Kasumi-1 (cell line): ENCODE measurements around the gene ESYT3.
"Not testable (repeated sequence)": the region's sequence is repeated elsewhere in the genome, so short reads cannot be mapped to it uniquely, and the experiment has no call there.

Experiments used
- DNase-seq, 2 experiments: peaks; one replicate each; lab custom pipeline; 2025; lab: John Stamatoyannopoulos, UW

ESYT3 gene

GRCh38 chr3:138492980-138493675, 58.7 kb downstream of the ESYT3 start:
- no peak for DNase-seq

DNA sequence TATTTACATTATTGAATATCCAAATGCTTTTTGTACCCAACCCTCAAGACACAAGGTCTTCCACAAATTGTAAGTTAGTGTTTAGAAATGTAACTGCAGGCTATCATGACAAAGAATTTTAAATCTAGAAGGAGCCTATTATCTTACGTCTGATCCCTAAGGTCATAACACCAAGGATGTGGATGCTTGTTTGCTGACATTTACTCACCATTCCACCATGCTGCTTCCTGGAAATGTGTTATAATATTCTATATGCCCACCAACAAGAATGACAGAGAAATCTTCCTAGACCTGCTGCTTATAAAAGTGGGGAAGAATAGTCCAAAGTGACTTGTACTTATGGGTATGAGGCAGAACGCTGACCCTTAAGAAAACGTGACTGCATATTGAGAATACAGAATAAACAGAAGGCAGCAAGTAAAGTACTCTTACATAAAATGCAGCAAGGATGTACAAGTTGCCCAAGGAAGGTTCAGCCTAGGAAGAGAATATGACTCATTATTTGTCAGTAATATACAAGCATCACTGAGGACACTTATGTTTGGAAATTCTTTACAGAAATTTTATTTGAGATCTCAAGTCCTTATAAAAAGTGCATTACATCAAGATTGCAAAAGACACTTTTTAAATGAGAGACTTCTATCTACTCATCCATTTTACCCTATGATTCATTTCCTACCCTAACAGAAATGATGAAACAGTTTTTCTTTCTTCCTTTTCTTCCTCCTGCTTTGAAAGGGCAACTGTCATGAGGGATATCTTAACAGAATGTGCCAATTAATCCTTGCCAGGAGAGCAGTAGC, 59.6 kb downstream of the ESYT3 start:
- DNase-seq: peak; percentile 30 to 53

DNA sequence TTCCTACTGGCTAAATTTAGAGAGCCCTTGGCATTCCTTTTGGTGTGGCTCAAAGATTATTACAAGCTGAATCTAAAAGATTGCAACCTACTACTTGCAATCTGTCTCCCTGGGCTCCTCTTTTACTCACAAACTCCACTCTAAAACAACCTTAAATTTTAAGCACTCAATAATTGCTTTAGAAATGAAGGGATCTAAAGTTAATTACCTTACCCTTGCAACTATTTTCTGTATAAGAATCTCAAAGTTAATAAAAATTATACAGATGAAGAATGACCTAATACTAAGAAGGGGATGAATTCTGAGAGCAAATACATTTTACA, 60.2 kb downstream of the ESYT3 start:
- no peak for DNase-seq

GRCh38 chr3:138495638-138496037, 61.2 kb downstream of the ESYT3 start:
- not testable (repeated sequence) for DNase-seq

DNA sequence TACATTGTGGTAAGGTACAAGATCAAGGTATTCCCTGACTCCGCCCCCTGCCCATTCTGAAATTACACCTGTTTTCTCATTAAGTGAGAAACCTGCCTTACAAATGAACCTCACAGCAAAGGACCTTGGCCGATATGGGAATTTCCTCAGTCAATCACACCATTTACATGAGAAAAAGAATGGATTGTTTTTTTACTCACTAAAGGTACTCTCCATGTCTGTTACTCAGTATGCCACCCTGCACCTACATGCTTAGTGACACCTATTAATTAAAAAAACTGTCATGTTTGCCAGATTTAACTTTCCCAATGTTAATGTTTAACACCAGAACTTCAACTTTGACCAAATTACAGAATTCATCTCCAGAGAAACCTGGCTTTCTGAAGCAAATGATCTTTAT, 62.0 kb downstream of the ESYT3 start:
- no peak for DNase-seq

- DNase-seq: no peak
Observed at GRCh38 chr3:138497021-138497420, 62.6 kb downstream of the ESYT3 start.

DNA sequence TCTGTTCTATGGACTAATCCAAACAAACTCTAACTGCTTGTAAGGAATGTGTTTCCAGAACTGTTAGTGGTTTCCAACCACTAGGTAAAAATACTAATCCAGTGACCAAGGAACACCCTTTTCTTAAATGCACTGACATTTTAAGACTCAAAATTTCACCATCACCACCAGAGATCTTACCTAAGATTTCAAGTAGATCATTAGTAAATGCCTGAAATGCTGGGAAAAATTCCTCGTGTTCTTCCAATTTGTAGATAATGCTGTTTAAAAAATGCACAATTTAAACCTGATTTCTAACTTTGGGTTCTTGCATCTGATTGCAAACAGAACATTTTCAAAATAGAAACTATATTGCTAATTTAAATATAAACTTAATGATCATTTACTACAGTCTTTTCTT, 63.4 kb downstream of the ESYT3 start:
- no peak for DNase-seq

GRCh38 chr3:138498991-138499390, 64.6 kb downstream of the ESYT3 start:
- no peak for DNase-seq

DNA sequence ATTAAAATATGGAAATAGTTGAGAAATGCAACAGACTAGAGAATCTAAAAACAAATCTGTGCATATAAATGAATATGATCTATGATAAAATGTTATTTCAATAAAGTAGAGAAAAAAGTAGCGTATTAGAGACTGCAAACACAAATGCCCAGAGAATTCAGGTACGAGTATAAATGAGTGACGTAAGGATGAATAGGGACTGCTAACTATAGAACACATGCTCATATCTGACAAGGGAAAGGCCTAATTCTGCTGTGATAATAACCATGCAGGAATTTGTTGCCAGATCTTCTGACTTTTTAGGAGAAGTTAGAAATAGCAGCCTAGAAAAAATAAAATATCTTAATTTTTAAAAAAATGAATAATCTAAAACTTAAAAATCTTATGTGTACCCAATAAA, 73.1 kb downstream of the ESYT3 start:
- DNase-seq: no peak

DNA sequence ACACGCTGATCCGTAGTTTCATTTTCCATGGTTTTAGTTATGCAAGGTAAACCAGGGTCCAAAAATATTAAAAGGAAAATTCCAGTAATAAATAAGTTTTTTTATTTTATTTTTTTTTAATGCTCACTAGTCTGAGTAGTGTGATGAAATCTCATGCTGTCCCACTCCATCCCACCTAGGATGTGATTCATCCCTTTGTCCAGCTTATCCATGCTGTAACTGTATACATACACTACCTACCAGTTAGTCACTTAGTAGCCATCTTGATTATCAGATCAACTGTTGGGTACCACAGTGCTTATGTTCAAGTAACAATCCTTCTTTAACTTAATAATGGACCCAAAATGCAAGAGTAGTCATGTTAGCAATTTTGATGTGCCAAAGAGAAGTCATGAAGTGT, 75.2 kb downstream of the ESYT3 start:
- no peak for DNase-seq

DNA sequence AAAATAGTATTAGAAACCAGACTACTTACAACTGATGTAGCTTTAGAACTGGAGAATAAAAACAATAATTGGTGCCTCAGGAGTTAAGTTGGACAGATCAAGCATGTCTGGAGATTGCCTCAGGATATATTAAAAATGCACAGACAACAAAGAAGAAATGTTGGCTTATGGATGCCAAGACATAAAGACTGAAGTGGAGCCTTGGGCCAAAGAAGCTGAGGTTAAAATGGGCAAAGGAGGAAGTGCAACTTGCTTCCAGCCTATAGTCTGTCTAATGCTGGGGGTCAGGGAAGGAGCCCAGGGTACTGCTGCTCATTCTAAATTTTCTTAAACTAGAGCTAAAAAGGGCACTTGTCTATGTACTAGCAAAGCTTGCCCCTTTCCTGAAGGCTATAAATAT, 77.5 kb downstream of the ESYT3 start:
- DNase-seq: peak; percentile 16 to 34

GRCh38 chr3:138513090-138513843, 78.9 kb downstream of the ESYT3 start:
- DNase-seq: peak in 1 of 2 experiments; percentile 24

DNA sequence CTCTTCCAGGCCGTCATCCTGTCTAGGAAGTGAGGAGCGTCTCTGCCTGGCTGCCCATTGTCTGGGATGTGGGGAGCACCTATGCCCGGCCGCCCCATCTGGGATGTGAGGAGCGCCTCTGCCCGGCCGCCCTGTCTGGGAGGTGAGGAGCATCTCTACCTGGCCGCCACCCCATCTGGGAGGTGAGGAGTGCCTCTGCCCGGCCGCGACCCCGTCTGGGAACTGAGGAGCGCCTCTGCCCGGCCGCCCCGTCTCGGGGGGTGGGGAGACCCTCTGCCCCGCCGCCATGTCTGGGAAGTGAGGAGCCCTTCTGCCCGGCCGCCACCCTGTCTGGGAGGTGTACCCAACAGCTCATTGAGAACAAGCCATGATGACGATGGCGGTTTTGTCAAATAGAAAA, 87.0 kb downstream of the ESYT3 start:
- DNase-seq: not testable (repeated sequence)
